Activated CD4-positive, alpha-beta T cell treated with anti-CD3 and anti-CD28 coated beads, Interleukin-2, amount 50 U/mL, for 16 hours (primary cell): ENCODE measurements around the gene CHST3.

Experiments used
- DNase-seq: peaks from one replicate; pipeline ENCODE4 v3.0.0-alpha.2; 2020

CHST3 gene

DNA sequence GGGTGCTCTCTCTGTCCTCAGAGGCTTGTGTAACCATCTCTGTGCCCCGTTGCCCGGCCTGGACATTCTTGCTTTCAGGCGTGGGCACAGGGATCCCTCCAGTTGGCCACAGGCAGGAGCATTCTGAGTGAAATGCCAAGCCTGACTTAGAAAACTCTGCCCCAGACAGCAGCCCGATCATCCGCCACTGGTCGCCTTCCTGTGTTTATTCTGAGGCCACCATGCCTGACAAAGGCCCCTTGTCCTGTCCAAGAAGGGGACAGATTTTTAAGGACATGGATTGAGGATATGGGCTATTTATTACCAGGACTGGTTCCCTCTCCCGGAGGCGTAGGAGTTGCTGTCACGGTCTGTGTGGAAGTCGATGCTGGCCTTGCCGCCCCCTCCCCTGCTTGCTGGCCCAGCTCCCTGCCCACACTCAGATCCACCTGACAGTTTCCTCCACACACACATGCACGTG, 69.9 kb downstream of the CHST3 start:
- DNase-seq: no peak

DNA sequence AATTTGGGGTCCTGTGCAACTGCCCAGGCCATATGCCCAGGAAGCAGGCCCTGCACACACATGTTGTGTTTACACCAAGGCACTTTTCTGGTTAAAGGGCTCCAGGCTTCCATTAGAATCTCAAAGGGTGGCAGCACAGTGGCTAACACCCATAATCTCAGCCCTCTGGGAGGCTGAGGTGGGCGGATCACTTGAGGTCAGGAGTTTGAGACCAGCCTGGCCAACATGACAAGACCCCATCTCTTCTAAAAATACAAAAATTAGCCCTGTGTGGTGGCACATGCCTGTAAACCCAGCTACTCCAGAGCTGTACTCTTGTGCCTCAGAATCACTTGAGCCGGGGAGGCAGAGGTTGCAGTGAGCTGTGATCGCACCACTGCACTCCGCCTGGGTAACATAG, 70.6 kb downstream of the CHST3 start:
- no peak for DNase-seq

DNA sequence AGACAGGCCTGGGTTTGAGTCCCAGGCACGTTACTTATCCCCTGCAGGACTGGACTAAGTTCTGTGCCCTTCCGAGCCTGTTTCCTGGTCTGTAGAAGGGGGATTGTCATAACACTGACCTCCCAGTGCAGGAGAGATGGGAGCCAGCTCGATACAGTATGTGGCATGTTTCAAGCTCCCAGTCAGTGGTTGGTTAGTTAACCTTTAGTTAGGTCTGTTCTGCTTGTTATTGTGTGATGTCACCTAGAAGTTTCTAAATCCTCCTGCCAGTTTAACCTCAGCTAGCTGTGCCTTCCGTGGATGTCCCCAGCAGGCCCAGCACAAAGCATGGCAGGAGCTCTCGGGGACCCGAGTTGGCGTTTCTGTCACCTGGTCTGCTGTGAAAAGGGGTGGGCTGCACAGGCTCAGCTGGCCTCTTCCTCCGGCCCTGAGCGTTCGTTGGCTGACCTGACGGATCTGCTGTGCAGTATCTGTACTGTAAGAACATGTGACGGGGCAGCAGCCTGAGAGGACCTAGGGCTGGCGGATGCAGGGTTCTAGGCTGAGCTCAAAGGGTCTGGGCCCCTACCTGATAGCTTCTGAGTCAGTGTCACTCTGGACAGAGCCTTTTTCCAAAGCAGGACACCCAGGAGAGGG, 71.2 kb downstream of the CHST3 start:
- no peak for DNase-seq

DNA sequence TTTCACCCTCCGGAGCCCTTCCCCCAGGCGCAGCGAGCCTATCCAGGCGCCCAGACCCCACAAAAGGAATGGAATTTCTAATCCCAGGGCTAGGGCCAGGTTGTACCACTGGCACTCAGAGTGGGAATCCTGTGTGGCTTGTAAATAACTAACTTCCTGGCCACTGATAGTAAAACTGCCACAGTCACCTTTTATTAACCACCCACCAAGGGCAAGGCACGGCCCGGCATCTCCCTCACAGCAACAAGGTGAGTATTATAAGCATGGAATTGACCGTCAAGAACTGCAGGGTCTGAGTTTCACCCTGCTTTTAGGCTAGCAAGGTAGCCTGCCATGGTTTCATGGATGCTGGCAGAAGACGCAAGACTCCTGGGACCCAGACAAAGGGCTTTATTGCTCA, 73.1 kb downstream of the CHST3 start:
- DNase-seq: no peak

DNA sequence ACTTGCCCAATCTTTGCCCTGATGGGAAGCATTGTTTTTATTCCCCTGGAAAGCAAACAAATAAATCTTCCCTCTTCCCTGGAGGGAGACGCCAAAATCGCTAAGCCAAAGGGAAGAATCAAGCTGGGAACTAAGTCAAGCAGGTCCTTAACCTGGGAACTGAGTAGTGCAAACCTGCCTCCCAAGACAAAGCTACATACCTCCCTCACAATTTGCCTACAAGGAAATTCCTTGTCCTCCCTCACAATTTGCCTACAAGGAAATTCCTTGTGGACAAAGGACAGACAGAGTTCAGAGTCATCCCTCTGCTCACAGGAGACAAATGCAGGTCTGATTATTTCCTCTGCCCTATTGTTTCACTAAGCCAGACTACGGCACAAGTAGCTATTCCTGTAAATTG, 73.6 kb downstream of the CHST3 start:
- DNase-seq: no peak

DNA sequence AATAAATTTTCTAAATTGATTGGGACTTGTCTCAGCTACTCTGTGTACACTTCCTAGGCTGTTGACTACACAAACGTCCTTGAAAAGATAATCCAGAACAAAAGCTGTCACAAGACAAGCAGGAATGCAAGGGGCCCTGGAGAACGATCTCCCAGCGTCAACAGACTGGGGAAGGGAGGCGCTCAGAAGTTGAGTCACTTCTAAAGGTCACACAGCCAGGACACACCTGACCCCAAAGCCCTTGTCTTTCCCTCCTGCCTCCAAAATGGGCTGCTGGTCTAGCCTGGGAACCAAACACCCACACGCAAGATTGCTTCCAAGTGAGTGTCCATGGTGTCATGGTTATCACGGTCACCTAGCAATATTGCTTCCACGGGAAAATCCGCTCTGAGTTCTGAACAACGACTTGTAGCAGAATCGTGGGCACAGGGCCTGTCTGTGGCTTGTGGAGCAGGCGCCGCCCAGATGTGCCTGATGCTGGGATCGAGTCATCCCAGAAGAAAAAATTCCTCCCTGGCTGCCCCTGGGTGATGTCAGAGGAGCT, 74.3 kb downstream of the CHST3 start:
- DNase-seq: no peak

DNA sequence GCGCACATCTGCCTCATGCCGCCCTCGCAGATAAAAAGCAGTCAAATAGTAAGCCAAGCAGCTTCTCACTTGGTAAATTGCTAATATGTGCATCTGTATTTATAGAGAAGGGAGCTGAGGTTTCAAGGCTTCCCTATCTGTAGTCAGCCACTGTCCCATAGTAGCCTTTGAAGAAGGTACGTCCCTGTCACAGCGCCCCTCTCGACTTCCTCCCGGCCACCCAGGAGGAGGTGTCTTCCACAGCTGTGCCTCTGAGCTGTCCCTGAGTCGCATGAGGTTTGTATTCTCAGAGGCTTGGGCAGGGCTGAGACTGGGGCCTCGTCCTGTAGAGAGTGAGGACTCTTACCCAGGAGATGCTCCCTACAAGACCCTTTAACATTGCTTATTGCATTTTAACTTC, 75.2 kb downstream of the CHST3 start:
- no peak for DNase-seq

DNA sequence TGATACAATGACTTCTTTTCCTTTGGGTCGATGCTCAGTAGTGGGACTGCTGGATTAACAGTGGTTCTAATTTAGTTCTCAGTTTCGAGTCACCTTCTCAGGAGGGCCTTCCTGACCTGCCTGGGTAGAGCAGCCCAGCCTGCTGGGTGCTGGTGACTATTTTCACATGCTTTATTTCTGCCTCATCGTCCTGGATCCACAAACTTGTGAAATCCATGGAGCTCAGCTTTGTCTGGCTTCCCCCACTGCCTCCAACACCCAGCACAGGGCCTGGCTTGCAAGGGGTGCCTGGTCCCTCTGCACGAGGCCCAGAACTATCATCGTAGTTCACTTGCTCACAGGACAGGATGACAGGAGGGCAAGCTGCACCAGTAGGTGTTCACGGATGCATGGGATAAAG, 77.3 kb downstream of the CHST3 start:
- no peak for DNase-seq

DNA sequence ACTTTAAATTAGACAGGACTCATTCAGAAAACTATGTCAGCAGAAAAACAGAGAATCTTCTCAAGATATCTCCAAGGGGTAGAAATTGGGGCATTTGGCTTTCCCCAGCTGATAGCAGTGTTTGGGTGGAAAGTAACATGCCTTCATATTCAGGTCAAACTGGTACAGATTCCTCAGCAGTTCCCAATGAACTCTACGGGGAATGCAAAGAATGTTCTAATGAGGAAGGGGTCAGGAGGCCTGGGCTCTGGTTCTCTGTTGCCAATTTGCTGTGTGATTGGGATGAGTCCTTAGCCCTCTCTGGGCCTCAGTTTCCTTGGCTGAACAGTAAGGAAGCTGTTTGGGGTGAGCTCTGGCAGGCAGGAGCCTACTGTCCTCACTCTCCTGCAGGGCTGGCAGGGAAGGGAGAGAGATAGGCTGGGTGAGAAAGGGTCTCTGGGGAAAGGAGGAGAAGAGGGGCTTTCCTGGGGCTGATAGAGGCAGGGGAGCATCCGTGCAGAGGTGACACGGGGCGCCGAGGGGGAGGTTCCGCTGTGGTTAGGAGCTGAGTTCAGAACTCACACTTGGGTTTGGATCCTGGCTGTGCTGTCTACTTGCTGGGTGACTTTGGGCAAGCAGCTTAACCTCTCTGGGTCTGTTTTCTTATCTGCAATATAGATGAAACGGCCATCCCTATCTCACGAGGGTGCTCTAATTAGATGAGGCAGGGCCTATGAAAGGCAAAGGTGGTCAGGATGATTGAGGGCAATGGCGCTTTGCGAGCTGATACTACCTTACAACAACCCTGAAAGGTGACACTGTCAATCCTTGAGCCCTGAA, 79.0 kb downstream of the CHST3 start:
- no peak for DNase-seq

DNA sequence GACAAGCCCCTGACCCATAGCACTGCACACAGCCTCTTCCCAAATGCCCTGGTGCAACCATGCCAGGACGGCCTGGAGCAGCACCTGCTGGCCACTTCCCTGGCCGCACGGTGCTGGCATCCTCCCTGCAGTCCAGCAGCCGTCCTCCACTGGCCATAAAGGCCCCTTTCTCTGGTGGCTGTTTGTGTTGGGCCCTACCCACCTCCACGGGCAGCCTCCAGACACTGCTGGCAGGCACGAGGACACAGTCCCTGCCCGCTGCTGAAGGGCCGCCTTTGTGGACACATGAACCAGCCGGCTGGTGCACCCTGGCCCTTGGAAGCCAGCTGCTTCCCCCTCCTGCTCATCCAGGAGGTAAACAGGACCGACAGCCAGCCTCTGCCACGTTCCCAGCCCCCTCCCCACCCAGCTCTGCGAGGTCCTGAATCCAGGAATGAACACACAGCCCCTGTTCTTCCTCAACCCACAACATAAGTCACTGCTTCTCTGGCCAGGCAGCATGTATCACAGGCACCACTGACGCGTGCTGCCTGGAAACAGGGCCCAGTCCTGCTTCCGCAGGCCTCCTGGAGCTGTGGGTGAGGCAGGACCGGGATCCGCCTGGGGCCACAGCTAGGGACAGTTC, 80.3 kb downstream of the CHST3 start:
- no peak for DNase-seq

DNA sequence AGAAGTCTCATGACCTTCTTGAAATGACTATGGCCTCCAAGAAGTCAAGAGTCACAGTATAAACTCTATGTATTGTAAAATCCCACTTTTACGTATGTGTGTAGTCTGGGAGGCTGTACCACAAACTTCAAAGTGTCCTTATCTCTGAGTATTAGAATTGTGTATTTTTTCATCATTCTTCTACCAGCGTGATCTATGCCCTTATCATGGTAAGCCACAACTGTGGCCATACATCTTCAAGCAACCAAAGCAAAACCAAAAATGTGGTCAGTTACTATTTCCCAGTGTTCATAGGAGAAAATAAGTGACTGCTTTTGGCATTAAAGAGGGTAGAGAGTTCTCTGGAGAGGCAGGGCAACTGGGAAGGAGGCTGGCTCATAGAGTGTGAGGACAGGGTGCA, 81.4 kb downstream of the CHST3 start:
- DNase-seq: no peak

DNA sequence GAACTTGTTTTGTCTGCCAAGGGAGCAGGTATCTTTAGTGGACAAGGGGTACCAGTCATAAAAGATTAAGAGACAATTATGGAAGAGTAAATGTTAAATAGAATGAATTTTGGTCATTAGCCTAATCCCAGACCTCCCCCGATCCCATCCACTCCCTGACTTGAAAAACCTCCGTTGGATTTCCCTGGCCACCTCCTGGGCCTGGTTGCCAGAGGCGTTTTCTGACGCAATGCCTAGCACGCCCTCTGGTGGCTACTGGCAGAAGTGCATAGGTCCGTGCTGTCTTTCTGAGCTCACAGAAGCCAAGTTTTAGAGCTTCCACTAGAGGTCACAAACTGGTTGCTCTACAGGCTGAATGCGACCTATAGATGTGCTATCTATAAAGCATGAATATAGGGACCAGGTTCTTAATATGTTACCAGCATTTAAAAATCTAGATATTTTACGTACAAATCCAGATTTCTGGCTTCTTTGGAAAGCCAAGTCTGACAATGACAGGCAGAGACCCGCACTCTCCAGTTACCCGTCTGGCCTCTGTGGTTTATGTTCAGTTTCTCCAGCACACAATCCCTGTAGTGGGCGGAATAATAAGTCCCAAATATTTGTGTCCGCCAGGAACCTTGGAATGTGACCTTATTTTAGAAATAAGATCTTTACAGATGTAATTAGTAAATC, 84.4 kb downstream of the CHST3 start:
- DNase-seq: peak; percentile 90

DNA sequence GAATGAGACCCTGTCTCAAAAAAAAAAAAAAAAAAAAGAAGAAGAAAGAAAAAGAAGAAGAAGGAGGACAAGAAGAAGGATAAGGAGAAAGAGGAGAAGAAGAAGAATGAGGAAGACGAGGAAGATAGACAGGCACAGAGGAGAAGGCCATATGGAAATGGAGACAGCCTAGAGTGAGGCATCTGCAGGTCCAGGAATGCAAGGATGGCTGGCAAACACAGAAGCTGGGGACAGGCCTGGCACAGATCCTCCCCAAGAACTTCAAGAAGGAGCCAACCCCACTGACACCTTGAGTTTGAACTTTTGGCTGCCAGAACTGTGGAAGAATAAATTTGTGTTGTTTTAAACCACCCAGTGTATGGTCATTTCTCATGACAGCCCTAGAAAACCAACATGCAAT, 85.3 kb downstream of the CHST3 start:
- DNase-seq: no peak

DNA sequence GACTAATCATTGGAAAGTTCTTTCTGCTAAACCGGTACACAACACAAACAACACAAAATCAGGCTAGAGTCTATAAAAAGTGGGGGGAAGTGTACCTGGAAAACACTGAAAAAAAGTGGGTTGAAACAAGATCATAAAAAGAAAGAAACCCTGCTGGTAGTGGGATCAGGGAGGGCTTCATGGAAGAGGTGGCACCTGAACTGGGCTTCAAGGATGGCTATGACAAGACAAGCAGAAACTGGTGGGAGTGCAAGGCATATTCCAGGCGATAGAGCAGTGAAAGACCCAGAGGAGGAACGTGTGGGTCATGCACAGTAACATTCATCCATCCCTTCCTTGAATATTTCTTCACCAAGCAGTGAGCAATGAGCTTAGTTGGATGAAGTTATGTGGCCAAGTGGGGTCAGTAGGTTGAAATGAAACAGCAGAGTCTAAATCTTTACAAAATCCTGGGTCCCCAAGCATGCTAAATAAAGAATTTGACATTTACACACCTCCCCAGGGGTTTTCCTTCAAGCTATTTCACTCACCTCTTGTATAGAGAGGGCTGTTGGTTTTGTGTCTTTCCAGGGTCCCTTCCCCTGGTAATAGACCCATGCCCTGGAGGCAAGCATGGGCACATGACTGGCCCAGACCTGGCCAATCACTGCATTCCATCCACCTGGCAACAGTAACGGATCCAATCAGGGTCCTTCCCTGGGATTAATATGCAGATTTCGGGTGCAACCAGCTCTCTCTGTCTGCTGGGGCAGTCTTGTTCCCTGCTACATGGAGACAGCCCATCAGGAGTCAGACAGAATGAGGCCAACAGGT, 86.0 kb downstream of the CHST3 start:
- DNase-seq: no peak

DNA sequence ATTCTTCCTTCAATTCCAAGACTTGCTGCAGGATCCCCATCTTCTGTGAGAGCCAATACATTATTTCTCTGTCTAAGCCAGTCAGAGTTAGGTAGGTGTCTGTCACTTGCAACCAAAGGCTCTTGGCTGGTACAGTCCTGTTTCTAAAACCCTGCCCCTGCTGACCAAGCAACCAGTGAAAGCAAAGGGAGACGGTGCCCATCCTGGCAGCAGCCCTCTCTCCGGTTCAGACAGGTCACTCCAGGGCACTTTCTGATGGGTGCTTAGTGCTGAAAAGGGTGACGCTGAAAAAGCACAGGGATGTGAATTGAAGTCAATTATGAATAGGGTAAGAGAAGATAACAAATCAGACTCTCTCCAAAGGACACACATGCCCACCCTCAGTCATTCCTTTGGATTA, 86.7 kb downstream of the CHST3 start:
- DNase-seq: no peak

DNA sequence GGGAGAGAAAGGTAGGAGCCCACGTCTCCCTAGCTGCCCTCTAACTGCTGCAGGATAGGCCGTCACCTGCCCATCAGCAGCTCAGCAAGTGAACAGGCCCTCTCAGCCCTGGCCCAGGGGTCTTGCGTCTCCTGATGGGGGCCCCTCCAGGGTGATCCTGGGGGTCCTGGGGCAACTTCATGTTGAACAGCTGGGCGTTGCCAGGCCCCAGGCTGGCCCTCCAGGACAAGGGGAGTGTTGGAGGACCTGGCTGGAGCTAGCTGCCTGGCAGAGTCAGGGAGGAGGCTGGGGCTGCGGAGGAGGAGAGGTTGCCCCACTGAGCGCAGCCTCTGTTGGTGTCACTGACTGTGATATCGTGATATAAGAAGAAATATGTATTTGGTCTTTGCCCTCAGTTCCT, 89.5 kb downstream of the CHST3 start:
- no peak for DNase-seq

DNA sequence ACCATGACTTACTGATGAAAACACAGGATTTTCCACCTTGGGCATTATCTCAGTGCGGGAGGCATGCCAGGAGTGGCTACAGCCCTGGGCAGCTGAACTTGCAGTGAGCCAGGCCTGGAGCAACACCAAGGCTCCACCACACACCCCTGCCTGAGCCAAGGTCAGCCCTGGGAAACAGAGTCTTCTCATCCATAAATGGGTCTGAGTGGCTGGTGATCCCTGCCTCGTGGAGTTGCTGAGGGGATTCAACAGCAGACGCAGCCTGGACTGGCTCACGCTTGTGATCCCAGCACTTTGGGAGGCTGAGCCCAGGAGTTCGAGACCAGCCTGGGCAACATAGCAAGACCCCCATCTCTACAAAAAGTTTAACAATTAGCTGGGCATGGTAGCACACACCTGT, 91.9 kb downstream of the CHST3 start:
- no peak for DNase-seq

DNA sequence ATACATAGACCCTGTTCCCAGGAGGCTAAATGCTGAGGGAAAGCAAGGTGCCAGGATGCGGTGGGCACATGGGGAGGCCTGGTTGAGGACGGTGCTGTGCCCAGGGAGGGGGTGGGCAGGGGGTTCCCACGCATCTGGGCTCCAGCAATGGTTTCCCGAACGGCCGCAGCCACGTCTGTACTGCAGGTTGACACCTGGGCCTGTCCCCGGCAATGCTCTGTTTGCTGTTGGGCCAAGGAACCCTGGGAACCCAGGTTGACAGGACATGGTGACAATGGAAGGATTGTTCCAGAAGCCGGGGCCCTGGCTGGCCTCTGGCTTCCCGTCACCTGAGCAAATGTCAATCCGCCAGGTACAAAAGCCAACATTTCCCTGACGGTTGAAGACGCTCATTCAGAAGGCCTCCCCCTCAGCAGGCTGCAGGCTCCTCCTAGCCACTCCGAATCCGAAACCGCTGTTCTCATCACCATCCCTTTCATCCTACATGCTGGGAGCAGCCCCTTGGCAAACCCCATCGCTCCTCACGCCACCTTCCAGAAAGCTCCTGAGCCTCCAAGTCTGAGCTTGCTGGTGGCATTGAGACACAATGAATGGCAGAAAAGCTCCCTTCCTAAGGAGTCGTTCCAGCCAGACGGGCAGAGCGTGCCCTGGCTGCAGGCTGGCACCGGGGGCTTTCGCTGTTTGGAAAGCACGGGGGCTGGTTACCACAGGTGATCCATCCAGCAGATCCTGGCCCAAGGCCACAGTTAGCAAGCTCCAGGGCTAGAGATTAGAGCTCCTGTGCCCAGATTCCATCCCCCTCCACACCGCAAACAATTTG, 92.9 kb downstream of the CHST3 start:
- no peak for DNase-seq

DNA sequence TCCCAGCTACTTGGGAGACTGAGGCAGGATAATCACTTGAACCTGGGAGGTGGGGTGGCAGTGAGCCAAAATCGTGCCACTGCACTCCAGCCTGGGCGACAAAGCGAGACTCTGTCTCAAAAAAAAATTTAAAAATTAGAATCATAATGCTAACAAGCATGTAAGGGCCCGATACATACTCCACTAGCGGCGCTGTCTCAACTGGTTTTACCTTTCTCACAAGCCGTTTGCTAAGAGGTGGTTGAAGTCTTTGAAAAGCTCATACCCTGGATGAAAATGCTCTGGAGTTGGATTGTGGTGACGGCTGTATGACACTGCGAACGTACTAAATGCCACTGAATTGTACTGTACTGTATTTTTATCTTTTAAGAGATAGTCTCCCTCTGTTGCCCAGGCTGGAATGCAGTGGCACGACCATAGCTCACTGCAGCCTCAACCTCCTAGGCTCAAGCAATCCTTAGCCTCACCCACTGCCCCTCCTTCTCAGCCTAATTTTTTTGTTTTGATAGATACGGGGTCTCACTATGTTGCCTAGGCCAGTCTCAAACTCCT, 94.2 kb downstream of the CHST3 start:
- DNase-seq: no peak

DNA sequence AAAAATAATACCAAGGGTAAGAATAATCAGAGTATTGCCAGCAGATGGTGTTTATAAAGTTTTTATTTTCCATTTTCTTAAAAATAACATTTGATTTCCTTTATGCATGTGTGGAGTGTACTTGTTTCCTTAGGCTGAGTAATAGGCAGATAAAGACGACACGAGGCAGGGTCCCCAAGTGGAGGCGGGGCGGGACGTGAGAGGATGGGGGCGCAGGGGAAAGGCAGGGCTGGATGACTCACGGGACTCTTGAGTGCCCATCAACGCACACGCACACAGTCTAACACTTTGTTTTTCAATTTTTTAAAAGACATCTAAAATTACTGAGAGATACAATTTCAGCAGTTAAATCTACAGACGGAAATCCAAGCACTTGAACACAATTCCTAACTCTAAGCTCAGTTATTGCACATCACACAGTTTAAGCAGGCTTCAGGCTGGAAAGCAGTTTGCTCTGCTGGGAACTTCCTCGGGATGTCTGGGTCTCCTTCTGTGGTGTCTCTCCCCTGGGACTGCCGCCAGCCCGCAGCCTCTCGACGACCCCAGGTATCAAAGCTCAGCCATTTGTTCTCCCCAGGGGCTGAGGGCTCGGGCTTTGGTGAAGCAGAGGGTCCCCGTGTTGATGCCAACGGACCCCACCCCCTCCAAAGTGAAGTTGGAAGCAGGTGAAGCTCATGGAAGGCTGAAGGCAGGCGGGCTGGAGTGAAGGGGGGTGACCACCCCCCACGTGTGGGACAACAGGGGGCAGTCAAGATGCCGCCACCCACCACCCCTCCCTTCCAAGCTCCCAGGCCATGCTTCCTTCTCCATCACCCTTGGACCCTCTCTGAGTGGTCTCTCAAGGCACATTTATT, 95.0 kb downstream of the CHST3 start:
- no peak for DNase-seq
